A549 (cell line): ENCODE measurements around the gene SOX5.

ENCODE experiments used
- CEBPB ChIP-seq, 2 experiments: fragments of >200 bp in 1 of 2; sonication (Bioruptor Twin) in 1 of 2; formaldehyde crosslinking in 1 of 2; IDR thresholded peaks; 2 replicates each; pipeline ENCODE4 v1.6.1; 2012 to 2016
- CHD4 ChIP-seq: fragments of 200-600 bp; sonication (generic); IDR thresholded peaks from 2 replicates; pipeline ENCODE4 v1.6.1; 2016; ENCODE audit warnings: antibody characterized with exemption, mild to moderate bottlenecking, borderline replicate concordance
- HOXB5 ChIP-seq: fragments of 250-450 bp; sonication (Bioruptor Pico); IDR thresholded peaks from 2 replicates; pipeline ENCODE4 v1.5.0; 2020; ENCODE audit warnings: mild to moderate bottlenecking, moderate library complexity
- RFX5 ChIP-seq: fragments of 450-650 bp; IDR thresholded peaks from 2 replicates; pipeline ENCODE4 v1.7.1; 2014; ENCODE audit warnings: antibody characterized with exemption, mild to moderate bottlenecking, moderate library complexity
- RNF2 ChIP-seq: fragments of 200-600 bp; sonication (generic); IDR thresholded peaks from 2 replicates; pipeline ENCODE4 v1.6.1; 2016; ENCODE audit warnings: low read depth, mild to moderate bottlenecking, antibody characterized with exemption, moderate library complexity, borderline replicate concordance
- TF ChIP-seq, protein P1 (sequence below): fragments of >200 bp; sonication (Bioruptor Twin); formaldehyde crosslinking; IDR thresholded peaks from 3 replicates; pipeline ENCODE4 v1.5.1; 2016

GRCh38 chr12:23504043-23504442, 445.4 kb downstream of the SOX5 start:
- TF ChIP-seq, protein P1, sequence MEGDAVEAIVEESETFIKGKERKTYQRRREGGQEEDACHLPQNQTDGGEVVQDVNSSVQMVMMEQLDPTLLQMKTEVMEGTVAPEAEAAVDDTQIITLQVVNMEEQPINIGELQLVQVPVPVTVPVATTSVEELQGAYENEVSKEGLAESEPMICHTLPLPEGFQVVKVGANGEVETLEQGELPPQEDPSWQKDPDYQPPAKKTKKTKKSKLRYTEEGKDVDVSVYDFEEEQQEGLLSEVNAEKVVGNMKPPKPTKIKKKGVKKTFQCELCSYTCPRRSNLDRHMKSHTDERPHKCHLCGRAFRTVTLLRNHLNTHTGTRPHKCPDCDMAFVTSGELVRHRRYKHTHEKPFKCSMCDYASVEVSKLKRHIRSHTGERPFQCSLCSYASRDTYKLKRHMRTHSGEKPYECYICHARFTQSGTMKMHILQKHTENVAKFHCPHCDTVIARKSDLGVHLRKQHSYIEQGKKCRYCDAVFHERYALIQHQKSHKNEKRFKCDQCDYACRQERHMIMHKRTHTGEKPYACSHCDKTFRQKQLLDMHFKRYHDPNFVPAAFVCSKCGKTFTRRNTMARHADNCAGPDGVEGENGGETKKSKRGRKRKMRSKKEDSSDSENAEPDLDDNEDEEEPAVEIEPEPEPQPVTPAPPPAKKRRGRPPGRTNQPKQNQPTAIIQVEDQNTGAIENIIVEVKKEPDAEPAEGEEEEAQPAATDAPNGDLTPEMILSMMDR: no peak
- TF ChIP-seq RFX5: no peak
- no peak for TF ChIP-seq CHD4
- TF ChIP-seq HOXB5 (CRISPR knock-in tag): no peak
- TF ChIP-seq RNF2: no peak
- no peak for TF ChIP-seq CEBPB (IDR thresholded peaks at IDR 0.05)
